GM21390 (cell line): ENCODE results near the gene WDTC1.

Source experiments
- ATAC-seq: cut with Tn5 transposase; IDR thresholded peaks from one replicate; pipeline ENCODE4 v1.9.1; 2021; ENCODE audit not compliant: unreplicated experiment

Gene WDTC1

DNA sequence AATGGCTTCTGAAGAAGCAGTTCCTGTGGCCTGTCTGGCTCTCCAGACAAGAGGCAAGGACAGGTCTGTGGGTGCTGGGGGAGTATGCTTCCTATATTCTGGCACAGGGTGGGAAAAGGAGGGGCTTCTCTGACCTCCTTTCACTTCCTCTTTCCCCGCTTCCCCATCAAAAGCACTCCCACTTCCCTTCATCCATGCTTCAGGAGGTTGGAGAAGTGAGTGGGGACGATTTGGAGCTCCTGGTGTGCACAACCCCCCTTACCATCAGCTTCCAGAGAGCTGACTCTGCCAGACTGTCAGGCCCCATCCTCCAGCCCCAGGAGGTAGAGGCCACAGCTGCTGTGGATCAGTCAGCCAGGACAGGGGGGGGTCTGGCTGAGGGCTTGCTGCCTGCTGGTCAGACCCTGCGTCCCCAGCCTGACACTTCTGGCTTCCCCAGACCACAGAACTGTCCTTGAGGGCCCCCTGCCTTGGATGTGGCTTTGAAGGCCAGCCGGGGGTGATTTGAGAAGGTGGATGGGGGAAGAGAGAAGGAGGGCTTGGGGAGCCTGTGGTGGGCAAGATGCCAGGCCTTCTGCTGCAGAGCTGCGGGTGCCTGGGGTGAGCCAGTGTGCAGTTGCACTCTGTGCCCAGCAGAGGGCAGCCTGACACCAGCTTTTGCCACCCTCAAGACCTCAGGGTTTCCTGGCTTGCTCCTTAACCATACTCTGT is 66.1 kb downstream of the WDTC1 start:
- ATAC-seq: no peak

DNA sequence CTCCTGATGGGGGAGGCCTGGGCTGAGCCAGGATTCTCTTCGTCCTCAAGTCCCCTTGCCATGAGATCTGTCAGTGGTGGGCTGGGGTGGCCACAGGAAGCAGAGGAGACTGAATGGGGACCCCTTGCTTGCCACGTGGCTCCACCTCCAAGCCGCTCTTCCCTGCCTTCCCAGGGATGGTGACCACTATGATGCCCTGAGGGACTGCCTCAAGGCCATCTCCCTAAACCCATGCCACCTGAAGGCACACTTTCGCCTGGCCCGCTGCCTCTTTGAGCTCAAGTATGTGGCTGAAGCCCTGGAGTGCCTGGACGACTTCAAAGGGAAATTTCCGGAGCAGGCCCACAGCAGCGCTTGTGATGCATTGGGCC is 66.6 kb downstream of the WDTC1 start:
- no peak for ATAC-seq

DNA sequence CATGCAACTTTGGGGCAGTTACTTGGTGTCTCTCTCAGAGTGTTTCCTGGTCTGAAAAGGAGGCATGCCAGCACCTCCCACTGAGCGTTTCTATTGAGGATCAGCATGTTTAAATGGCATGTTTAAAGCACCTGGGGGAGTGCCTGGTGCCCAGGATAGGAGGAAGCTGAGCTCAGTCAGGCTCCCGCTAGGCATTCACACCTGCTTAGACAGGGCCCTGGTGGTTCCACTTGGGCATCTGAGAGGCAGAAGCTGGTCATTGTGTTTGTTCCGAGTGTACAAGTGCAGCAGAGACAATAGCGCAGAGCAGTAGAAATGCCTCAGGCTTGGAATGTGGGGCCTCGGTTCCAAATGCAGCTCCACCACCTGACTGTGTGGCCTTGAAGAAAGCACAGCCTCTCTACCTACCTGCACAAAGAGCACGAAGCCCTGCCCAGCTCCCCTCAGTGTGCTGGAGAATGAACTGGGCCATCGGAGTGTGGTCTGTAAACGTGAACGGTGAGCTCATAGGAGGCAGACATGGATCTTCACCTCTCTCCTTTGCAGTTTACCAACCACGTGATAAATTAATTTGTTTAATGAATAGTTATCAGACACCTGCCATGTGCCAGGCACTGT is 67.3 kb downstream of the WDTC1 start:
- no peak for ATAC-seq

- no peak for ATAC-seq
Observed at GRCh38 chr1:27302612-27303011, 68.2 kb downstream of the WDTC1 start.

DNA sequence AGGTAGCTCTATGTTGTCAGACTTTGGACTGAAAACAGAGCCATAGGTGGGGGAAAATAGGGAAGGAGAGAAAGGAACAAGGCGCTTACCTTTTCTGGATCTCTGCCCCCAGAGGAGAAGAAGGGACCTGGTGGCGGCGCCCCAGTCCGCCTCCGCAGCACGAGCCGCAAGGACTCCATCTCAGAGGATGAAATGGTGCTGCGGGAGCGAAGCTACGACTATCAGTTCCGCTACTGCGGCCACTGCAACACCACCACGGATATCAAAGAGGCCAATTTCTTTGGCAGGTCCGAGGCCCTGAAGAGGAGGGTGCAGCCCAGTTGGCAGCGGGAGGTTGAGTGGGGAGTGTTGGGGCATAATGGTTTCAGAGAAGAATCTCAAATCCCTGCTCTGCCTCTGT is 69.1 kb downstream of the WDTC1 start:
- no peak for ATAC-seq

DNA sequence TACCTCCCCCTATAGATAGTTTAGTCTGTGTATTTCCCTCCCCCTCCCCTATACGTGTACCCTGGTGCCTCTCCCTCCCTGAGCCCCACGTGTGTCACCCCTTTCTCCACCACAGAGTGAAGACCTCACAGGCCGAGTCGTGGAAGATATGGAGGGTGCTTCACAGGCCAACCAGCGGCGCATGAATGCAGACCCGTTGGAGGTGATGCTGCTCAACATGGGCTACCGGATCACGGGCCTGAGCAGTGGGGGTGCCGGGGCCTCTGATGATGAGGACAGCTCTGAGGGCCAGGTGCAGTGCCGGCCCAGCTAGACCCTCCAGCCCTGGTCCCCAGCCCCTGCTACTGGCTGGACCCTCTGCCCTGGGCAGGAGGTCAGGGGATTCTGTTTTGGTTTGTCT is 71.6 kb downstream of the WDTC1 start:
- ATAC-seq: no peak

- no peak for ATAC-seq
Observed at GRCh38 chr1:27306892-27307761, 72.7 kb downstream of the WDTC1 start.

DNA sequence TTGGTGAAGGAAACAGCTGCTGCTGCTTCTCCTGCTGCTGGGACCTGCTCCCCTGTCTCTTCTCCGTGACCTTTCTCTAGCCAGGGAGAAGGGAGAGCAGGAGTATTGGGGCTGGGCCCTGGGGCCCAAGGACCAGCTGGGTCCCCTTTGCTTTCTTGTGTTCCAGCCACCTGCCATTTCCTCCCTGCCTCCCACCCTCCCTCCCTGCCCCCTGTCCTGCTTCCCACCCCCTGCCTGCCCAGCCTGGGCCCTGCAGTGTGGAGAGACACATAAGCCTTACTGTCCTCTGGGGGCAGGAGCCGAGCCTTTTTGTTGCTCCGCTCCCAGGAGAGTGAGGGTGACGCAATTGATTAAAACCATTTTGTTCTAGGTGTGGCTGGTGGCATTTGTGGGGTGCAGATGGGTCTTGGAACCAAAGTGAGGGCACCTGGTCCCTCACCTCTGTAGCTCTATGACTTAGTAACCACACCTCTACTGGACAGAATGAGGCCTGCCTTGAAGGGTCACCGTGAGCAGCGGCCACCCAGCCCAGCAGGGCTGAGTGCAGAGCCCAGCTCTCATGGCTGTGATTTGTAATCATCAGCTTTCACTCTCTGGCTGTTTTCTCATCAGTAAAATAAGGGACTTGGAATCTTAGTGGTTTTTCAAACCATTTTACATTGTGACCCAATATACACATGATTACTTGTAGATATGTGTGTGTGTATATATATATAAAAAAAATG is 73.6 kb downstream of the WDTC1 start:
- ATAC-seq: no peak

DNA sequence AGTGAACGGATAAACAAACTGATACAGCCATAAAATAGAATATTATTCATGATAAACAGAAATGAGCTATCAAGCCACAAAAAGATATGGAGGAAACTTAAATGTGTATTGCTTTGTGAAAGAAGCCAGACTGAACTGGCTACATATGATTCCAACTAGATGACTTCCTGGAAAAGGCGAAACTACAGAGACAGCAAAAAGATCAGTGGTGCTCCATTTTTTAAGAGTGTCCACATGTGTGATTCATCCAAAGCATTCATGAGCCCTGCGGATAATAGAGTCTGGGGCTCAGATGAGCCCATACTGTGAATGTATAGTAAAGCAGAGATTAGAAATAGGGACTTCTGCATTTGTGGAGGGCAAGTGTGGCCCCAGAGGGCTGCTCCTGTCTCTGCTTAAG is 79.7 kb downstream of the WDTC1 start:
- no peak for ATAC-seq

GRCh38 chr1:27314737-27315136 is 80.3 kb downstream of the WDTC1 start:
- no peak for ATAC-seq

DNA sequence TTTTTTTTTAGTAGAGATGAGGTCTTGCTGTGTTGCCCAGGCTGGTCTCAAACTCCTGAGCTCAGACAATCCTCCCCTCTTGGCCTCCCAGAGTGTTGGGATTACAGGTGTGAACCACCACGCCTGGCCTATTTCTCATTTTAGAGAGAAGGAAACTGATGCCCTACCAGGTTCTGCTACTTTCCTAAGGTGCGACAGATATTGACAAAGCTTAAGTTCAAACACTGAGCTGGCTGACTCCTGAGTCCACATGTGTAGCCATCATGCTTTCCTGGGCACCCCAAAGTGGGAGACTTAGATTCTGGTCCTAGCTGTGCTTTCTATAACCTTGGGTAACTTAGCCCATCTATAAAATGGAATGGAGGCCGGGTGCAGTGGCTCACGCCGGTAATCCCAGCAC is 82.4 kb downstream of the WDTC1 start:
- ATAC-seq: no peak

DNA sequence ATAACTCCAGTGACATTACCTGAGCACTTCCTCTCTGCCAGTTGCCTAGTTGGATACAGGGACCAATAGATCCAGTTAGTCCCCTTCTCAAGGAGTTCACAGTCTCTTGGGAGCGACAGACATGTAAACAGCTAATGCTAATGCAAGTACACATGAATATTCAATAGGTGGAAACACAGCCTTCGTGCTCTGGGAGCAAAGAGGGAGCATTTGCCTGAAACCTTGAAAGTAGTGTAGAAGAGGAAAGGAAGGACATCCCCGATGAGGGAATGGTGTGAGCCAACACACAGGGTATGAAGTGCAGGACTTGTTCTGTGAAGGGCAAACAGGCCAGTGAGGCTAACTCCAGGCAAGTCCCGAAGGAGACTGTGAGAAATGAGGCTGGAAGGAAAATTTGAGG is 83.7 kb downstream of the WDTC1 start:
- ATAC-seq: no peak

GRCh38 chr1:27318596-27318995 is 84.2 kb downstream of the WDTC1 start:
- no peak for ATAC-seq

- peak; percentile 86 for ATAC-seq
Observed at GRCh38 chr1:27321813-27322568, 87.6 kb downstream of the WDTC1 start, which contains the start of gene TMEM222. Gene TMEM222 (plus strand): TSS chr1:27322163. CDS start chr1:27322198, 35 bp downstream.

- ATAC-seq: no peak
Observed at GRCh38 chr1:27322569-27323240, 88.3 kb downstream of the WDTC1 start.

DNA sequence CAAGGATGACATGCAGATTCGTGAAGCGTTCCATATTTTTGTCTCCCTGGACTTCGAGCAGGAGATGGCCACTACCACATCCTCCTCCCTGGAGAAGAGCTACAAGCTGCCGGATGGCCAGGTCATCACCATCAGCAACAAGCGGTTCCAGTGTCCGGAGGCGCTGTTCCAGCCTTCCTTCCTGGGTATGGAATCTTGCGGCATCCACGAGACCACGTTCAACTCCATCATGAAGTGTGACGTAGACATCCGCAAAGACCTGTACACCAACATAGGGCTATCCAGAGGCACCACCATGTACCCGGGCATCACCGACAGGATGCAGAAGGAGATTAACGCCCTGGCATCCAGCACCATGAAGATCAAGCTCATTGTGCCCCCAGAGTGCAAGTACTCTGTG is 90.9 kb downstream of the WDTC1 start:
- no peak for ATAC-seq

GRCh38 chr1:27327964-27328363 is 93.5 kb downstream of the WDTC1 start:
- ATAC-seq: no peak

GRCh38 chr1:27330786-27331185 is 96.4 kb downstream of the WDTC1 start:
- no peak for ATAC-seq

GRCh38 chr1:27331426-27331825 is 97.0 kb downstream of the WDTC1 start:
- ATAC-seq: no peak

- no peak for ATAC-seq
Observed at GRCh38 chr1:27331922-27332321, 97.5 kb downstream of the WDTC1 start.
